ENCODE measurements around the gene SUPT6H.
"Not testable (repeated sequence)": the region's sequence is repeated elsewhere in the genome, so short reads cannot be mapped to it uniquely, and the experiment has no call there.

The SUPT6H gene

DNA sequence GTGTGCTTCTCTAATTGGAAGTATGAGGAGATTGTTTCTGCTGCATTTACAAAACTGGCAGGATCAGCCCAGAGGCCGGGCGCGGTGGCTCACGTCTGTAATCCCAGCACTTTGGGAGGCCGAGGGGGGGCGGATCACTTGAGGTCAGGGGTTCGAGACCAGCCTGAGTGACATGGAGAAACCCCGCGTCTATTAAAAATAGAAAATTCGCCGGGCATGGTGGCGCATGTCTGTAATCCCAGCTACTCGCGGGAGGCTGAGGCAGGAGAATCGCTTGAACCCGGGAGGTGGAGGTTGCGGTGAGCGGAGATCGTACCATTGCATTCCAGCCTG is 59.0 kb downstream of the SUPT6H start:
- DNase-seq, result not testable (repeated sequence)

DNA sequence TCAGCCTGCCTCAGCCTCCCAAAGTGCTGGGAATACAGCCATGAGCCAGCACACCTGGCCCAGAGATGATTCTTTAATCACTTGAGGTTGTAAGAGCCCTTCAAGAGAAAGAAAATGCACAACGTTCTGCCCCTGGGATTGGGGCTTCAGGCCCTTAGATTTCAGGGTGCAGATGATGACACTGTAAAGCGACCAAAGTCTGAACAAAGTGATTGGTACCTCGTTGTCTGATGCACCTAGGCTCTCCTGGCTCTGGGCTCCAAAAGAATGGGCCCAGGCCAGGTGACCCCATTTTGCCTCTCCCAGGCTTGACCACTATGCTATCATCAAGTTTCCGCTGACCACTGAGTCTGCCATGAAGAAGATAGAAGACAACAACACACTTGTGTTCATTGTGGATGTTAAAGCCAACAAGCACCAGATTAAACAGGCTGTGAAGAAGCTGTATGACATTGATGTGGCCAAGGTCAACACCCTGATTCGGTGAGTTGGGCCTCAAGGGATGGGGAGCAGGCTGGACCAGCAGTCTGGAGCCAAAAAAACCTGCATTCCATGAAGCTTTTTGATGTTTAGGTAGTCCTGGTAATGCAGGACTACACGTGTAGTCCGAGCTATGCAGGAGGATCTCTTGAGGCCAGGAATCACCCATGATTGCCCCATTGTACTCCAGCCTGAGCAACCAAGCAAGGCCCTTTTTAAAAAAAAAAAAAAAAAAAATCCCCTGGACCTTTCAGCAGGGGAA is 60.6 kb downstream of the SUPT6H start:
- no peak for DNase-seq

DNA sequence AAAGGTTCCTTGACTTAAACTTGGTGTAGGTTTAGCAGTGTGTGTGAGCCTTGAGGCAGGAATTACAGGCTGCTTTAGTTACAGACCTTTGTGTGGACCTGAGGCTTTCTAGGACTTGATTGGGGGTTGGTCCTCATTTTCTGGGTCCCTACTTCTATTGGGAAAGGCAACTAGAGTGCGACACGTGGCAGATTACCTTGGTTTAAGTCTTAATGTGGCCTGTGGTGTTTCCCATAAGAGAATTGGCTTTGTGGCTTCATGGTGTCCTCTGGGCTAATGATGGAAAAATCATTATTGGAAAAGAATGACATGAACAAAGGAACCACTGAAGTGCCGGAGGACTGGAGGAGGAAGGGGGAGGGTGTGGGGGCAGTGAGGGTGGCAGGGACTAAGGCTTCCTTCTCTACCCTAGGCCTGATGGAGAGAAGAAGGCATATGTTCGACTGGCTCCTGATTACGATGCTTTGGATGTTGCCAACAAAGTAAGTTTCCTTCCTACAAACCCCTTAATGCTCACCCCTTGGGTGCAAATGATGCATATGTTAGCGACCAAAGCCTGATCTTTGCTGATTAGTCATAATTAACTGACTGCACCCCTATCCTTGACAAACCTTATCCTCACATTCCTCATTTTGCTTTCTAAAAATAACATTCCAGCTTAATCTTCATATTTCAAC is 61.3 kb downstream of the SUPT6H start:
- DNase-seq, result no peak

DNA sequence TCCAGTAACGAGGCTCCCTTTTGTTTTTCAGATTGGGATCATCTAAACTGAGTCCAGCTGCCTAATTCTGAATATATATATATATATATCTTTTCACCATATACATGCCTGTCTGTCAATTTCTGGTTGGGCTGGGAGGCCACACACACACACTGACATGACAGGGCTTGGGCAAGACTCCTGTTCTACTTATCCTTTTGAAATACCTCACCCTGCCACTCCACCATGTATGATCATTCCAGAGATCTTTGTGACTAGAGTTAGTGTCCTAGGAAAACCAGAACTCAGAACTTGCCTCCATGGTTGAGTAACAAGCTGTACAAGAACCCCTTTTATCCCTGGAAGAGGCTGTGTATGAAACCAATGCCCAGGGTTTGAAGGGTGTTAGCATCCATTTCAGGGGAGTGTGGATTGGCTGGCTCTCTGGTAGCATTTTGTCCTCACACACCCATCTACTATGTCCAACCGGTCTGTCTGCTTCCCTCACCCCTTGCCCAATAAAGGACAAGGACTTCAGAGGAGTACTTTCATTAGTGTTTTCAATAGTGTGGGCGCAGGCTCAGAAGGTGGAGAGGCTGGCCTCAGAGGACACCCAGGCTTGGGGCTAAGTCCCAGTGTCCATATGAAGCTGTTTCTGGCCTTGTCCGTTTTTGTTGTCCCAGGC is 62.0 kb downstream of the SUPT6H start:
- not testable (repeated sequence) for DNase-seq

DNA sequence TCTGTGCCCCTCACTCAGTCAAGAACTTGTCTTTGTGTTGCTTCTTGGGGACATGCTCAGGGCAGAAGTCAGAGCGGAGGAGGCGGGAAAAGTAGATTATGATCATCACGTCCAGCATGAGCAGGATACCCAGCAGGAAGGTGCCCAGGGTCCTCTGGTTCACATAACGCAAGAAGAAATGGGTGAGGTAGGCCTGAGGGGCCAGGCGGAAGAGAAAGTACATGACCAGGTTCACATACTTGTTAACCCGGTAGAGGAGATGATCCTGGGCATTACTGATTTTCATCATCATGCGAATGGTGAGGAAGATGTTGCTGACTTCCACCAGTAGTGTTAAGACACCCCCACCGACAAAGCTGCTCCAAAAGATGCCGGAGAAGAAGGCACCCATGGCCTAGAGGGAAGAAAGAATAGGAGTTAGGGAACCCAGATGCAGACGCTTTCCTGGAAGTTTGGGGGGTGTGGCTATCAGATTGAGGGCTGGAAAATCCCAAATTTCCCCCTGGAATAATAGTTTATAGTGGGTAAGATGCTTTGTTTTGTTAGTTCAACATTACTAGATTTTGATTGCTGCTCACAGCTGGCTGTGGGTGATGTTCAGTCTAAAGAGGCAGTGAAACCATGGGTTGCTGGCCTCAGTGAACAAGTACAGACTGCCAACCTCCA is 62.6 kb downstream of the SUPT6H start:
- DNase-seq, result no peak

DNA sequence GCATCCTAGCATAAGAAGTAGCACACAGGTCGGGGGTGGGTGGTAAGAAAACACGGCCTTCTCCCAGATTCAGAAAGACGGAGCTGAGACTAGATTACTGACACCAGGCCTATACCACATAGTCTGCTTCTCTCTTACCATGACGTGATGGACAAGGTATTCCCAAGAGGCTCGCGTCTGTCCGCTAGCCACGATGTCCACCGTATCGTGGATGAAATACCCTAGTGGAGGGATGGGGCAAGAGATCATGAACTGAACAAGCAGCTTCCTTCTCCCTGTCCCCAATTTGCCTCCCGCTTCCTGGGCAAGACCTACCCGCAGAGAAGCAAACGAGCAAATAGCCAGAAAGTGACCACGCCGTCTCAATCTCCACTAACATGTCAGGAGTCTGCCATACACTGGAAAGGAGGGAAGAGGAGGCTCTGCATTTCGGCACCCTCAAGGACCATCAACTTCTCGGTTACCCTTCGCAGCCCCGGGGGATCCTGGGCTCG is 63.2 kb downstream of the SUPT6H start:
- DNase-seq, result no peak

DNA sequence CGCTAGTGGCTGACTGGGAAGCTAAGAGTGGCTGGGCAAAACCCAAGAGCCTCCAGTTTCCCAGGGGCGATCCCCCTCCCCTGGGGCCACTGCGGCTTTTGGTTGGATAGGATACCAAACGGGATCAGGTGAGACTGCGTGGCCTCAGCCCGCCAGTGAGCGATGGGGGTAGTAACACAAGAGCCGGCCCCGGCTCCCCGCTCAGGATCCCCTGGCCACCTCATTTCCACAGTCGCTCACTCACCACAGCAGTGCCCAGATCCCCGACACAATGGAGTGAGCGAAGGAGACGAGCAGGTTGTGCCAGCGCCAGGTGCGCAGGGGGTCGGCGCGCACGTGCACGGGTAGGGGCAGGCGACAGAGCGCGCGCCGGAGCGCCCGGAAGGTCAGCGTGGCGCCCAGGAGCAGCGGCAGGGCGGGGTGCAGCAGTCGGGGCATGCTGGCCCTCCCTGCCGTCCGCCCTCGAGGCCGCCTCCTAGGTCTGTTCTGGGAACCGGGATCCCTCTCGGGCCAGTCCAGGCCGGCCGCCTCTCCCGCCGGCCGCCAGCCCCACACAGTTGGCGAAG is 63.7 kb downstream of the SUPT6H start:
- DNase-seq, result peak in 1 of 4 experiments; percentile 36

DNA sequence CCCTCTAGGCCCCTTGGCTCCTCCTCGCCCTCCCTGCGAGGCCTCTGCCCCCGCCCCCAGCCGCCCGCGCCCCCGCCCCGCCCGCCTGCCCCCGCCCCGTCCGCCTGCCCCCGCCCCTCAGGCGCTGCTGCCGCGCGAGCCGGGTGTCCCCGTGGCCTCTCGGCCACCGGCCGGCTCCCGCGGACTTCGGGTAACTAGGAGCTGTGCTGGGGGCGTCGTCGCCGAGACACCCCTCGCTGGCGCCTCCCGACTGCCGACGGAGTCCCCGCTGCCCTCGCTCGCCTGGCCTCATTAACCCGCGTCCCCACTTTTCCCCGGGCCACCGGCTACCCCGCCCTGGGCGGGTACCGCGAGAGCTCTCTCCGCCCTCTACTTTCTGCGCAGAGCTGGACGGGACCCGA is 64.2 kb downstream of the SUPT6H start, which contains the start of gene TLCD1:
Gene TLCD1, minus strand, starts transcription at position 8 of the 401 bp plus-strand sequence. CDS start 136 bp downstream, outside the sequence.
- peak; percentile 47 to 67 (median 59) for DNase-seq

DNA sequence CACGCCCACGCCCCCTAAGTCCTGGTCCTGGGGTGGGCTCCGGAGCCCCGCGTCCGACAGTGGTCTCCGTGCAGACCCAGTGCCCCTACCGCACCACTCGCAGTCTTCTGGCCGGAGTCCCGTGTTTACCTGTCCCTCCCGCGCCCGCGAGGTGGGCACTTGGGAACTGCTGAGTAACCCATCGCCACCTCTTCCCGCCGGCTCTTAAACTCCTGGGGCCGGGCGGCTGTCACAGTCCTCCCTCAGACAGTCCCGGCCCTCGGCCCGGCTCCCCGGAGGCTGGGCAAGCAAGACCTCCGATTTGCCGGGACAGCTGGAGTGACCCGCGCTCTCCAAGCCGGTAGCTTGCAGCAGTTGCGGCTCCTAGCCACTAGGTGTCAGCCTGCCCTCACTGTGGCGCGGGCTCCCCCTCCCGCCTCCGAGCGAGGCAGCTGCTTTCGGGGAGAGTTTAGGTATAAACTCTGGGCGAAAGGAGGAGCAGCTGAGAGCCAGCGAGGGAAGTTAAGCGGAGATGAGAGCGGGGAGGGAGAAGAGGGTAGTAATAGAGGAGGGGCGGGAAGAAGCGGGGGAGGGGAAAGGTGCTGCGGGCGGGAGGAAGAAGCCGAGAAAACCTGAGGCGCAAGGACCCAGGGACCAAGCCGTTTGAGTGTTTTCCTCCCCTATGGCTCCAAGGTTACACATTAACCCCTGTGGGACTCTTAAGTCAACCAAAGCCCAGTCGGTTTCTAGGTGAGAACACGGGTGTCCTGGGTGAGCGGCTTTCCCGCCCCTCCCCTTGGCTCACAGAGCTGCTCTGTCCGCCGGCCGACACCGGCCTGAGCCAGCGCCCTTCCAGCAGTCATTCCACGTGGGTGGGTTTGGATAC is 64.9 kb downstream of the SUPT6H start:
- DNase-seq, result peak; percentile 76 to 86 (median 82)

DNA sequence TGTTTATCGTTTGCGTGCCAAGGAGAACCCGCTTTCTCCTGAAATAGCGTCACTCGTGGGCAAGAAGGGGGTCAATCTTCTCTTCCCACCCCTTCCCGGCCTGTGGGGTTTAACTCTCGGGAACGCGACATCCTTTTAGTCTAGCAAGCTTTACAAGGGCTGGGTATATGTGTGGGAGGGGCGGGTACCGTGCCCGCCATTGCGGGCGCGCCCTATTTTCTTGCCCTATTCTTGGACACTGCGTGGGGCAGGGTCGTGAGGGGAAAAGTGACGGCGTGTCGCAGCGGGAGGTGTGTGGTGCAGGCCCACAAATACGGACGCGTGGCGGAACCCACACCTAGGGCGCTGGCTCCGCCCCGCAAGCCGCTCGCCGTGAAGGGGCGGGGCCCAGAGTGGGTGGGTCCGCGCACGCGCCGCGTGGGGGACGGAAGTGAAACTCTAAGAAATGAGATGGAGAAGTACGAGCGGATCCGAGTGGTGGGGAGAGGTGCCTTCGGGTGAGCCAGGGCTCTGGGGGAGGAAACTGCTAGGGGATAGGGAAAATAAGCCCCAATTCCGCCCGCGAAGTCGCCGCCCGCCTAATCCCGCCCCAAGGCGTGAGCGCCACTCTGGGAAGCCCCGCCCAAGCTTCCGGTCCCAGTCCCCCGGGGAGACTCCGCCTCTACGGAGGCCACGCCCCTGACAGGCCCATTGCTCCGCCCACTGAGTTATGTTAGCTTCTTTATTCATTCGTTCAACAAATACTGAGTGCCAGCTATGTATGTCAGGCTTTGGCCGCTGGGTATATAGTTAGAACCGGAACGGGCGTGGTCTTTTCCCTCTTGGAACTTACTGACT is 66.6 kb downstream of the SUPT6H start, which contains the start of gene NEK8:
Gene NEK8, plus strand, starts transcription at position 425 of the 837 bp plus-strand sequence. Its CDS starts 26 bp downstream, at position 451.
- peak; percentile 89 to 98 (median 94) for DNase-seq

DNA sequence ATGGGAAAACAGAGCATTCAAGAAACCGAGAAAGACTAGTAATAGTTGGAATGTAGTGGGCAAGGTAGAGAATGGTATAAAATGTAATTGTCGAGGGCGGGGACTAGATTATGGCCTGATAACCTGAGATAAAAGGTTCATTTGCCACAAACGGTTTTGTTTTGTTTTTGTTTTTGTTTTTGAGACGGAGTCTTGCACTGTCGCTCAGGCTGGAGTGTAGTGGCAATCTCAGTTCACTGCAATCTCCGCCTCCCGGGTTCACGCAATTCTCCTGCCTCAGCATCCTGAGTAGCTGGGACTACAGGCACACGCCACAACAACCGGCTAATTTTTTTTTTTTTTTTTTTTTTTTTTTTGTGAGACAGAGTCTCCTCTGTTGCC is 67.9 kb downstream of the SUPT6H start:
- no peak for DNase-seq

DNA sequence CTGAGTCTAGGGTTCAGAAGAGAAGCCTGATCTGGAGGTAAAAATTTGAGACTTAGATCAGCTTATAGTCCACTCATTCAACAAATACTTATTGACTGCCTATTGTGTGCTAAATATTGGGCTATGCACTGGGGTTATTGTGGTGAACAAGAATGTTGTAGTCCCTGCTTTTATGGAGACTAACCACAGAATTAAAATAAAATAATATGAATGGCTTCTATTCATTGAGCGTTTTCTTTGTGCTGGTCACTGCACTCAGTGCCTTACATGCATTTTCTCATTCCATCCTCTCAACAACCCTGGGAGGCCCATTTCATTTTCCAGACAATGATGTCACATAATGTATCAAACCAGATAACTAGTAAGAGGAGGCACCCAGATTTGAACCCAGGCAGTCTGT is 71.3 kb downstream of the SUPT6H start:
- DNase-seq, result no peak

DNA sequence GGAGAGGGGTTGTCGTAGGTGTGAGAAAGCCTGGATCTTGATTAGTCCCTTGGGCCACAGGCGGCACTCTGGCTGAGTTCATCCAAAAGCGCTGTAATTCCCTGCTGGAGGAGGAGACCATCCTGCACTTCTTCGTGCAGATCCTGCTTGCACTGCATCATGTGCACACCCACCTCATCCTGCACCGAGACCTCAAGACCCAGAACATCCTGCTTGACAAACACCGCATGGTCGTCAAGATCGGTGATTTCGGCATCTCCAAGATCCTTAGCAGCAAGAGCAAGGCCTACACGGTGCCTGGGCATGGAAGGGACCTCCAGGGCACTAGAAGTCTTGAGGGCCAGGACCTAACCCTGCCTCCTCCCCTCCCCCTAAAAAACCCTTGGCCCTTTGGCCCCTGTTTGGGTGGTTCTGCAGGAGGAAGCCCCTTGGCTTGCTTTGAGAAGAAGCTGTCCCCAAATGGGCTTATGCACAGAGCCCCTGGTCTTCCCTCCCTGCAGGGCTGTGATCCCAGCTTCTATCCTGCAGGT is 72.8 kb downstream of the SUPT6H start:
- DNase-seq, result no peak

DNA sequence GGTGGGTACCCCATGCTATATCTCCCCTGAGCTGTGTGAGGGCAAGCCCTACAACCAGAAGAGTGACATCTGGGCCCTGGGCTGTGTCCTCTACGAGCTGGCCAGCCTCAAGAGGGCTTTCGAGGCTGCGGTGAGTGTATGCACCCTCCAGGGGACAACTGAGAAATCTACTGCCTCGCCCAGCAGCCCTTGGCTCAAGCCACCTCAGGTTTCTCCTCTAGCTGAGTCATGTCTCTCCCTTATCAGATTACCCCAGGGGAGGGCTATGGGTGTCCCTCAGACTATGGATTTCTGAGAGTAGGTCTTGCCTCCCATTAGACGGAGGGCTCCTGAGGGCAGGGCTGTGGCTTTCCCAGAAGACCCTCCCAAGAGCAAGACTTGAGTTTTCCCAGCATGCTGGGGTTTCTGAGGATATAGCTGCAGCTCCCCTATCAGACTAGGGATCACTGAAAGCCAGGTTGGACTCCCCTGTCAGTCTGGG is 73.3 kb downstream of the SUPT6H start:
- DNase-seq, result no peak

DNA sequence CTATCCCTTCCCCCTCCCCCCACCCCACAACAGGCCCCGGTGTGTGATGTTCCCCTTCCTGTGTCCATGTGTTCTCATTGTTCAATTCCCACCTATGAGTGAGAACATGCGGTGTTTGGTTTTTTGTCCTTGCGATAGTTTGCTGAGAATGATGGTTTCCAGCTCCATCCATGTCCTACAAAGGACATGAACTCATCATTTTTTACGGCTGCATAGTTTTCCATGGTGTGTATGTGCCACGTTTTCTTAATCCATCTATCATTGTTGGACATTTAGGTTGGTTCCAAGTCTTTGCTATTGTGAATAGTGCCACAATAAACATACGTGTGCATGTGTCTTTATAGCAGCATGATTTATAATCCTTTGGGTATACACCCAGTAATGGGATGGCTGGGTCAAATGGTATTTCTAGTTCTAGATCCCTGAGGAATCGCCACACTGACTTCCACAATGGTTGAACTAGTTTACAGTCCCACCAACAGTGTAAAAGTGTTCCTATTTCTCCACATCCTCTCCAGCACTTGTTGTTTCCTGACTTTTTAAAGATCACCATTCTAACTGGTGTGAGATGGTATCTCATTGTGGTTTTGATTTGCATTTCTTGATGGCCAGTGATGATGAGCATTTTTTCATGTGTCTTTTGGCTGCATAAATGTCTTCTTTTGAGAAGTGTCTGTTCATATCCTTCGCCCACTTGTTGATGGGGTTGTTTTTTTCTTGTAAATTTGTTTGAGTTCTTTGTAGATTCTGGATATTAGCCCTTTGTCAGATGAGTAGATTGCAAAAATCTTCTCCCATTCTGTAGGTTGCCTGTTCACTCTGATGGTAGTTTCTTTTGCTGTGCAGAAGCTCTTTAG is 74.1 kb downstream of the SUPT6H start:
- not testable (repeated sequence) for DNase-seq

DNA sequence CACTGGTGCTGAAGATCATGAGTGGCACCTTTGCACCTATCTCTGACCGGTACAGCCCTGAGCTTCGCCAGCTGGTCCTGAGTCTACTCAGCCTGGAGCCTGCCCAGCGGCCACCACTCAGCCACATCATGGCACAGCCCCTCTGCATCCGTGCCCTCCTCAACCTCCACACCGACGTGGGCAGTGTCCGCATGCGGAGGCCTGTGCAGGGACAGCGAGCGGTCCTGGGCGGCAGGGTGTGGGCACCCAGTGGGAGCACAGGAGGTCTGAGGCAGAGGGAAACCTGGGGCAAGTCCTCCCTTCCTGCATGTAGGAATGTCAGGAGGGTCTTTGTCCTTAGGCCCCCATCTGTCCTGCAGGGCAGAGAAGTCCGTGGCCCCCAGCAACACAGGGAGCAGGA is 75.3 kb downstream of the SUPT6H start:
- DNase-seq, result no peak

DNA sequence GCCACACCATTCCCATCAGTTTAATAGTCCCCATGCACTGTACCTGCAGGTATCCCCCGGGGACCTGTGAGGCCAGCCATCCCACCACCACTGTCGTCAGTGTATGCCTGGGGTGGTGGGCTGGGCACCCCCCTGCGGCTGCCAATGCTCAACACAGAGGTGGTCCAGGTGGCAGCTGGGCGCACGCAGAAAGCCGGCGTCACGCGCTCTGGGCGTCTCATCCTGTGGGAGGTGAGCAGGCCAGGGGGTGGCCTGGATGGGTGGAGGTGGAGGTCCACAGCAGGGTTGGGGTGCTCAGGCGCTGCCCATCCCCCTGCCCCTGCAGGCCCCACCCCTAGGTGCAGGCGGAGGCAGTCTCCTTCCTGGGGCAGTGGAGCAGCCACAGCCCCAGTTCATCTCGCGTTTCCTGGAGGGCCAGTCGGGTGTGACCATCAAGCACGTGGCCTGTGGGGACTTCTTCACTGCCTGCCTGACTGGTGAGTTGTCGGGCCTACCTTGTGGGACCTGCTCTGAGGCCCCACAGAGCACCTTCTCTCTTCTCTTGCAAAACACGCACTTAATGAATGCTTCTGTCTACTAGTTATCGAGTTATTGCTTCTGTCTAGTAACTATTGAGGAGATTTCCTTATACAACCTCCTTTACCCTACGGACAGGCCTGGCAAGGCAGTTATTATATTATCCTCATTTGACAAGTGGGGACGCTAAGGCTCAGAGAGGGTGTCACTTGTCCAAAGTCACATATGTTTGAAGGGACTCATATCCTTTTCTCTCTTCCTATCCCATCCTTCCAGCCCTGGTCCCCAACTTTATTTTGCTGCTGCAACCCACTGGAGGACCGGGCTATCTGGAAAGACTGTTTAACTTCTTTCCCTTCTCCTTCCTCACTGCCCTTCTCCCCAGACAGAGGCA is 76.0 kb downstream of the SUPT6H start:
- no peak for DNase-seq
